Measurements from ENCODE around the gene ARHGAP24. TPM values are rescaled to one million over a fixed set of nuclear protein-coding genes. Genes with fewer than 3 reads are reported as not detected.

Gene ARHGAP24
- polyA plus RNA-seq, 1 of the 3 experiments (the other 2 are of a cell fraction): 1.4 TPM

GRCh38 chr4:85741381-85741780 lies 266.4 kb downstream of the ARHGAP24 start:
- no peak for DNase-seq
- Histone ChIP-seq H3K27me3 (ENCODE audit: insufficient read depth) (no peaks in the 10 kb centered on the region), H3K36me3 (replicated peaks in 1 of 2; ENCODE audit: control insufficient read depth in 1 of 2, insufficient read depth in 2 of 2, low read length in 1 of 2) (no peaks in the 10 kb centered on the region), H4K20me1 (ENCODE audit: insufficient read depth) (no peaks in the 10 kb centered on the region), H3K4me2 (no peak overlapping the region), H3K27ac (ENCODE audit: low read depth in 2 of 2, low read length in 1 of 2) (no peak overlapping the region), H3K9ac (no peak overlapping the region), H3K9me2 (no peaks in the 10 kb centered on the region), H3K79me2 (ENCODE audit: insufficient read depth) (no peaks in the 10 kb centered on the region), H3K4me1 (ENCODE audit: control insufficient read depth in 1 of 2, insufficient read depth in 2 of 2, low read depth in 1 of 2, low read length in 1 of 2) (peaks cover 0 to 4% of the 10 kb centered on the region in 2 experiments; a peak in 2 of 4 replicates), H2AFZ (ENCODE audit: low read depth) (no peak overlapping the region), H3K9me3 (no peaks in the 10 kb centered on the region), H3F3A (replicated peaks; ENCODE audit: insufficient read depth) (peaks cover 7% of the 10 kb centered on the region), H3K4me3 (ENCODE audit: low read depth in 2 of 2, low read length in 1 of 2) (no peak overlapping the region)
- POLR2A ChIA-PET: no interaction called here
- 95% methylated on average over 2 of the region's 2 CpGs for WGBS (ENCODE audit: low lambda C conversion rate)
- TF ChIP-seq CHD2 (IDR thresholded peaks at IDR 0.05; ENCODE audit: low read length, partially characterized antibody): no peak
- no peak for TF ChIP-seq RFX5 (IDR thresholded peaks at IDR 0.05; ENCODE audit: low read length)
- no peak for TF ChIP-seq PBX3 (IDR thresholded peaks at IDR 0.05)
- TF ChIP-seq REST (IDR thresholded peaks at IDR 0.05; ENCODE audit: low read depth, low read length): no peak
- TF ChIP-seq FOXM1 (IDR thresholded peaks at IDR 0.05; ENCODE audit: low read depth): no peak
- TF ChIP-seq SIN3A (IDR thresholded peaks at IDR 0.05; ENCODE audit: borderline replicate concordance, low read depth, low read length): no peak
- TF ChIP-seq YY1 (IDR thresholded peaks at IDR 0.05; ENCODE audit: low read depth): no peak
- no peak for TF ChIP-seq ZBTB33 (IDR thresholded peaks at IDR 0.05; ENCODE audit: borderline replicate concordance, low read depth)
- no peak for TF ChIP-seq MXI1 (IDR thresholded peaks at IDR 0.05; ENCODE audit: low read depth, low read length)
- TF ChIP-seq IRF3 (IDR thresholded peaks at IDR 0.05; ENCODE audit: low read depth, low read length): no peak
- no peak for TF ChIP-seq NRF1 (IDR thresholded peaks at IDR 0.05; ENCODE audit: low read depth, low read length)
- no peak for TF ChIP-seq EP300 (IDR thresholded peaks at IDR 0.05; ENCODE audit: borderline replicate concordance in 1 of 2, low read depth in 1 of 2, low read length in 1 of 2)
- TF ChIP-seq EZH2phosphoT487 (IDR thresholded peaks at IDR 0.05; ENCODE audit: borderline replicate concordance, low read depth): no peak
- CTCF ChIA-PET: interaction anchor here (0.6 to 1.5 kb wide), 4 partner anchors 55 to 593 kb away, joined by 3 read pairs; no protein-coding TSS in a partner anchor

Data from SK-N-SH (cell line).